ENCODE results near the gene TSPAN7. TPM values are rescaled to one million over a fixed set of nuclear protein-coding genes. Genes with fewer than 3 reads are reported as not detected.

Gene TSPAN7
- total RNA-seq, 2 donors from 2014 or later: 6.2 to 15.1 TPM

- peaks cover 46% of the 10 kb centered on the region for H3K9me3 Mint-ChIP-seq
- H3K4me3 ChIP-seq (ENCODE audit: low read length): no peak overlapping the region
These were observed 12.8 kb upstream of the TSPAN7 start for GRCh38 chrX:38548508-38548907.

GRCh38 chrX:38552721-38553120, 8.6 kb upstream of the TSPAN7 start:
- H3K4me3 Mint-ChIP-seq: no peak overlapping the region
- no peaks in the 10 kb centered on the region for H3K4me1 ChIP-seq (ENCODE audit: control insufficient read depth, insufficient read depth, low read length)
- no peaks in the 10 kb centered on the region for H3K9me3 ChIP-seq (ENCODE audit: control insufficient read depth, low read length)
- H3K27me3 Mint-ChIP-seq (ENCODE audit: insufficient read depth): no peaks in the 10 kb centered on the region
- H3K36me3 ChIP-seq (ENCODE audit: control insufficient read depth, insufficient read depth, low read length): no peaks in the 10 kb centered on the region
- no peak for TF ChIP-seq CTCF (conservative IDR thresholded peaks at IDR 0.05)
- no peak for DNase-seq
- no peak overlapping the region for H3K9ac ChIP-seq (ENCODE audit: extremely low read depth, low read length, poor library complexity, severe bottlenecking)
- no peaks in the 10 kb centered on the region for H3K4me1 Mint-ChIP-seq
- H3K27ac ChIP-seq (ENCODE audit: low read depth, low read length): no peak overlapping the region
- no peaks in the 10 kb centered on the region for H3K36me3 Mint-ChIP-seq (ENCODE audit: low read depth)
- no peaks in the 10 kb centered on the region for H3K27me3 ChIP-seq (ENCODE audit: control insufficient read depth, insufficient read depth, low read length, poor library complexity, severe bottlenecking)
- H3K4me3 ChIP-seq (ENCODE audit: low read length): no peak overlapping the region
- peaks cover 35% of the 10 kb centered on the region for H3K9me3 Mint-ChIP-seq
- no peak overlapping the region for H3K27ac Mint-ChIP-seq
- WGBS, 2 experiments (ENCODE audit: insufficient coverage in 1 of 2, insufficient read length in 1 of 2): 94% methylated on average over 1 of the region's 1 CpG; no CpG with 5 or more reads in 1 of the 2 experiments

More at GRCh38 chrX:38548508-38548907, 12.8 kb upstream of the TSPAN7 start:
- Histone ChIP-seq H3K4me1 (ENCODE audit: control insufficient read depth, insufficient read depth, low read length) (no peaks in the 10 kb centered on the region), H3K27me3 (ENCODE audit: control insufficient read depth, insufficient read depth, low read length, poor library complexity, severe bottlenecking) (no peaks in the 10 kb centered on the region), H3K27ac (ENCODE audit: low read depth, low read length) (no peak overlapping the region), H3K9ac (ENCODE audit: extremely low read depth, low read length, poor library complexity, severe bottlenecking) (no peak overlapping the region), H3K9me3 (ENCODE audit: control insufficient read depth, low read length) (no peaks in the 10 kb centered on the region), H3K36me3 (ENCODE audit: control insufficient read depth, insufficient read depth, low read length) (no peaks in the 10 kb centered on the region)
- Mint-ChIP-seq H3K4me1 (no peaks in the 10 kb centered on the region), H3K36me3 (ENCODE audit: low read depth) (no peaks in the 10 kb centered on the region), H3K27me3 (ENCODE audit: insufficient read depth) (no peaks in the 10 kb centered on the region), H3K4me3 (no peak overlapping the region), H3K27ac (no peak overlapping the region)
- 50 to 92% methylated on average over 1 to 2 of the region's 3 CpGs for WGBS, 2 experiments (ENCODE audit: insufficient coverage in 1 of 2, insufficient read length in 1 of 2)
- DNase-seq: no peak
- no peak for TF ChIP-seq CTCF (conservative IDR thresholded peaks at IDR 0.05)

- WGBS, 2 experiments (ENCODE audit: insufficient coverage in 1 of 2, insufficient read length in 1 of 2): 94% methylated on average over 2 of the region's 2 CpGs; no CpG with 5 or more reads in 1 of the 2 experiments
- Mint-ChIP-seq H3K27ac (no peak overlapping the region), H3K9me3 (peaks cover 35% of the 10 kb centered on the region)
These were observed 2.7 kb upstream of the TSPAN7 start for GRCh38 chrX:38558686-38559085.

More at GRCh38 chrX:38558686-38559085, 2.7 kb upstream of the TSPAN7 start:
- Histone ChIP-seq H3K27me3 (ENCODE audit: control insufficient read depth, insufficient read depth, low read length, poor library complexity, severe bottlenecking) (no peaks in the 10 kb centered on the region), H3K4me3 (ENCODE audit: low read length) (no peak overlapping the region), H3K9ac (ENCODE audit: extremely low read depth, low read length, poor library complexity, severe bottlenecking) (no peak overlapping the region), H3K36me3 (ENCODE audit: control insufficient read depth, insufficient read depth, low read length) (no peaks in the 10 kb centered on the region), H3K9me3 (ENCODE audit: control insufficient read depth, low read length) (no peaks in the 10 kb centered on the region), H3K4me1 (ENCODE audit: control insufficient read depth, insufficient read depth, low read length) (no peaks in the 10 kb centered on the region), H3K27ac (ENCODE audit: low read depth, low read length) (no peak overlapping the region)
- Mint-ChIP-seq H3K4me1 (no peaks in the 10 kb centered on the region), H3K4me3 (no peak overlapping the region), H3K36me3 (ENCODE audit: low read depth) (no peaks in the 10 kb centered on the region), H3K27me3 (ENCODE audit: insufficient read depth) (peaks cover 2% of the 10 kb centered on the region)
- TF ChIP-seq CTCF (conservative IDR thresholded peaks at IDR 0.05): no peak
- no peak for DNase-seq
